Measurements from ENCODE around the gene VDAC1.
"Not testable (repeated sequence)": the region's sequence is repeated elsewhere in the genome, so short reads cannot be mapped to it uniquely, and the experiment has no call there.

VDAC1 gene

DNA sequence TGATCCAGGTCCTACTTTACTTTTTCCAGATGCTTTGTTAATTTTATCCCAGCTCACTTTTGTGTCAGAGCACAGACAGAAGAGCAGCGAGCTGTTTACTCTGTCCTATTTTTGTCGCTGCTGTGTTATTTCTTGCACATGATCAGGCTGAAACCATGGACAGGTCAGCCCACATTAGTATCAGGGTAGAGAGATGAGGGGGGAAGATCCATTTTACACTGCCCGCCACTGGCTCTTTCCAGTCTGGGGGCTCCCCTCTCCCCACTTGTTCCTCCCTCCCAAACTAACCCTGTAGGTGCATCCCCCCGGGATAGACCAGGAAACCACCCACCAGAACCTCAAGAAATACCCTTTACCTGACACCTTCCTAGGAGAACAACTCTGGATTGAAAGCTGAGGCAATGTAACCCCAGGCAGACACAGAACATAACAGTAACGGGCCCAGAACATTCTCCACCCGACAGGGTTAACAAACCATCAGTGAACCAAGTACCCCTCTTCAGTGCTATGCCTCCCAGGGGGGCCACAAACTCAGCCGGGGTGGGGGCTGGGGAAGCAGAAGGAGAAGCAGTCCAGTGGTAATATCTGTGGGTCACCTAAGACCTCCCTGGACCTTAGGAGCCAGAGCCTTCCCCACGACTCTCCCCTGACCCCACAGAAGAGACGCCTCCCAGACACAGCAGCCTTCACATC lies 10.3 kb downstream of the VDAC1 start:
- DNase-seq = no peak

DNA sequence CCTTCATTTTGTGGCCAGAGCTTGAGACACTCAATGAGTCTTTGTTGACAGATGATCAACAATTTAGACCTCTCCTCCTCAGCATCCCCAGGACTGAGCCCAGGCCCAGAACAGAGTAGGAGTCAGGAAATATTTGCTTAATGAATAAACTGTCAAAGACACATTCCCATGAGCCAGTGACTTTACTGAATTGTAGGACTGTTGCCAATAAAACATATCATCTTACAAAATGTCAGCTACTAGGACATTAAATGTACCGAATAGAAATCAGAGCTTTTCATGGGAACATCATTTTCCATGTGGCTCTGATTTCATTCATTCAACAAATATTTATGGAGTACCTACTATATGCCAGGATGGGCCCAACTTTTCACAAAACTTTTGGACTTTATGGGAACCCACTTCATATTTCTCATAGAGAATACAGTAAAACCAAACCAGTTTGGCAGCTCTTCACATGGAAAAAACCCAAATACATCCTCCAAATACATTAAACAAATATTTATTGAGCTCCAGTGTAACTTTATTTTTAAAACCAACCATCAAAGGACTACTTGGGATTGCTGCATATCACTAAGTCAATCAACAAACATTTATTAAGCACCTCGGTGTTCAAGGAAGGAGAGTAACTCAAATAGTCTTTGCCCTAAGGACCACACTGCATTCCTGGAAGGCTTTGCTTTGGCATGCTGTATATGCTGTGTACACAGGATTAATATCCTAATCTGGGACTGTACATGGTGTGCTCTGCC lies 11.4 kb downstream of the VDAC1 start:
- no peak for DNase-seq

DNA sequence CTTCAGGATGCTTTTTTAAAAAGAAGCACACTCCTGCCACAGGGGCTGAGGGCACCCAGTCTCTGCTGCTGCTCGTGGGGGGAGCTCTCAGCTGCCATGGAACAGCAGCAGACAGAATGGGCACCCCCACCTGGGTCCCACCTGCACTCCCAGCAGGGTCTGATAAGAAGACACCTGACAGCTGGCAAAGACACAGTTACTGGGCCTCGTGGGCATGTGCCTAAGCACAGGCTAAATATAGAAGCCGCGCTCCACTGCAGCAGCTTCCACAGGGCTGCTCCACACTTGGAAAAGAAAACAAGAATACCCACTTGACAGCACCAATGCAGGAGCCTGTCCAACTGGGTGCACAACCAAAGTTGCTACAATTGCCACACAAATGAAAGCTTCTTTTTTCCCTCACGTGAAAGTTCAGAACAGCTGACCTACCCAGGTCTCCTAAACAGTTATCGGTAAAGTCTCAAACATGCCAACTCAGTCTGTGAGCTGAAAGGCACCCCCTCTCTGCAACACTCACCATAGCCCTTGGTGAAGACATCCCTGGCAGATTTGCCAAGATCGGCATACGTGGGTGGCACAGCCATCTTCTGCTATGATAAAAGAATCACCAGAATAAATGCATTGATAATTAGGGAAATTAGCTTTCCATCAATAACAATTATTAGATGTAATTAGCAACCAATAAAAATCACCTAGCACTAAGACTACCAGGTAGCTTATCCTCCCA lies 12.2 kb downstream of the VDAC1 start:
- DNase-seq = no peak

DNA sequence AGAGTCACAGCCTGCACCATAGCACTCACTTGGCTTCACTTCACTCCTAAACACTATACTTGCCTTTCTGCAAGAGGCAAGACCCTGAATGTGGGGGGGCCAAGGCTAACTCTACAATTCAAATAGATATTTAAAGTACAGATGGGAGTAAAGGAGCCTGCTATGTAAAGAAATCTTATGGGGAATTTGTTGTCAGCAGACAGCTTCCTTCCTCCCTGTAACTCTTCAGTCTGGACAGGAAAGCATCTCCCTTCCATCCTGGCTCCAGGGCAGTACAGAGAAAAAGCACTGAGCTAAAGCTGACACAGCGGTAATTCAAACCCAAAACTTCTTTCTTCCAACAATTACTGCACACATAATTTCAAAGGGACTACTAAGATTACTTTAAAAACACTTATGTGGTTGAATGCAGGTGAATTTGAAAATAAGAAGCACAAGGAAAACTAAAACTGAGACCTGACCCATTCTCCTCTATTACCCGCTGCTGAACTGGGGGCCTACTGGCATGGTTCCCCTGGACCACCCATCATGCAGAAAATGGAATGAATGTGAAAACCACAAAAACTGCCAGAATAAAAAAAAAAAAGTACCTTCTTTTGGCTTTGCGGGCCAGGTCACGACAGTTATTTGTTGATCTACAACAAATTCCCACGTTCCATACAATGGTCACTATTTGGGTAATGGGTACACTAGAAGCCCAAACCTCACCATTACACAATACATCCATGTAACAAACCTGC lies 13.4 kb downstream of the VDAC1 start:
- DNase-seq = no peak

DNA sequence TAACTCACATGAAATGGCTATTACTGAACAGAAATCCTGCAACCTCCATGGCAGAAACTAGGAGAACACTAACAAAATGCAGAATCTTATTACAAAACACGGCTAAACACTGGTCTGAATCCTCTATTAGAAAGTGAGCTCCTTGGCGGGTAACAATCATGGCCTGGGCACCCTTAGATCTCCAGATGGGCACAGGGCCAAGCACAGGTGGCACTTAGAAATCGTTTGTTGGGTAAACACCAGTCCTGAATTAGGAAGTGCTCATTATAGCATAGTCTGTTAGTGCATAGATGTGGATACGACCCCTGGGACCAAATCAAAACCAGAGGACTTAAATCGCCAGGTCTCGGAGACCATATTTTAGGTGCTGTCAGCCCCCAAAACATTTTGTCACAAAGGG lies 14.4 kb downstream of the VDAC1 start:
- no peak for DNase-seq

DNA sequence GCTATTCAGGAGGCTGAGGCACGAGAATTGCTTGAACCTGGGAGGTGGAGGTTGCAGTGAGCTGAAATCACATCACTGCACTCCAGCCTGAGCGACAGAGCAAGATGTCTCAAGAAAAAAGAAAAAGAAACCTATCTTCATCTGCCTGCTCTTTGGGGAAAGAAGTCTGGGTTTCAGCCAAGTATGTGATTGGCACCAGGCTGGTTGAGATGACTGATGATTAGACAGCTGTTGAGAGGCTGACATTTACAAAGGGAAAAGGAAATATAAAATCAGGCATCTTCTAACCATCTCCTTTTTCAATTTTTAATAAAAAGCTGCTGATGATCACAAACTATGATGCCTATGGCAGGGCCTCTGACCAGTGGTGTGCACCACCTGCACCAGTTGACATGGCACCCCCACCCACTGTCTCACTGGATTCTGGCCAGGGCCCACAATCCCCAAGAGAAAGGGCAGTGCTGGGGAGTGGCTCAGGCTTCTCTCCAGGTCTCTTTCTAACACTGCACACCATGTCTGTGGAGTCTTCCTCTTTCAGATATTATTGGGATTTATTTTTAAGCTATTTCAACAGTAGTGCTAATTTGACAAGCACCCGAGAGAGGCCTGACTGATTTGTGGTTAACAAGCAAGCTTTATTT lies 19.1 kb downstream of the VDAC1 start:
- peak; percentile 46 for DNase-seq

DNA sequence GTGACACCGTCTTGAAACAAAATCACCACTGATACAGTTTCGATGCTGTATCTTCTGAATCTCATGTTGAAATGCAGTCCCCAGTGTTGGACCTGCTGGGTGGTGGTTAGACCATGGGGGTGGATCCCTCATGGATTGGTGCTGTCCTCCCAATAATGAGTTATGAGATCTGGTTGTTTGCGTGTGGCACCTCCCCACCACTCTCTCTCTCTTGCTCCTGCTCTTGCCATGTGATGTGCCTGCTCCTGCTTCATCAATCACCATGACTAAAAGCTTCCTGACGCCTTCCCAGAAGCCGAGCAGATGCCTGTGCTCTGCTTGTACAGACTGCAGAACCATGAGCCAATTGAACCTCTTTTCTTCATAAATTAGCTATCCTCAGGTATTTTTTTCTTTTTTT lies 21.1 kb downstream of the VDAC1 start:
- no peak for DNase-seq

DNA sequence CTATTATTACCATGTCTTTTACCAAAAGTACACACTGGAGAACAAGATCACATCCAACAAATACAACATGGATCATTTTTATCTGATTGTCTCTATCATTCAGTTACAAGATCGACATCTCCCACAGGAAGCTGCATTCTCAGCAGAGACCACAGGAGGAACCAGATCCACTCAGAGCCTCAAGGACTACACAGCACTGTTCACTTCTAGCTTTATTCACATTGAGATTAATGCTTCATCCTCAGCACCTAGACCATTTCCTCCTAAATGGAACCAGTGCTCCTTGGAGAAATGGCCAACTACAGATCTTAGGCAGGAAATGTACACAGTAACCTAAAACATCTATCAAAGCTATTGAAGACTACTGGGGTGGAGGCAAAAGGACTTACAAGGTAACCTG lies 23.1 kb downstream of the VDAC1 start:
- DNase-seq = no peak

DNA sequence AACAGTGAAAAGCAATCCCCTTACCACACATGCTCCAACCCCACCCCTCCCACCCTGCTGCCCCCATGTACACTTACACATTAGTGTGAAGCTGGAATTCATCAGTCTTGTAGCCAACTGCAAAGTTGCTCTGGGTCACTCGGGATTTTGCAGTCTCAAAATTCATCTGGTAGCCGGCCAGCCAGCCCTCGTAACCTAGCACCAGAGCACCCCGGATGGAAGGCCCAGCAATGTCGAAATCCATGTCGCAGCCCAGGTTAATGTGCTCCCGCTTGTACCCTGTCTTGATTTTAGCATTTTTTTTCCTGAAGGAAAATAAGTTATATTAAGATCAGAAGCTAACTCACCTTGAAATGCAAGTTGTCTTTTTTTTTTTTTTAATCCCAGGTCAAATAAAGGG lies 24.1 kb downstream of the VDAC1 start:
- DNase-seq = no peak

DNA sequence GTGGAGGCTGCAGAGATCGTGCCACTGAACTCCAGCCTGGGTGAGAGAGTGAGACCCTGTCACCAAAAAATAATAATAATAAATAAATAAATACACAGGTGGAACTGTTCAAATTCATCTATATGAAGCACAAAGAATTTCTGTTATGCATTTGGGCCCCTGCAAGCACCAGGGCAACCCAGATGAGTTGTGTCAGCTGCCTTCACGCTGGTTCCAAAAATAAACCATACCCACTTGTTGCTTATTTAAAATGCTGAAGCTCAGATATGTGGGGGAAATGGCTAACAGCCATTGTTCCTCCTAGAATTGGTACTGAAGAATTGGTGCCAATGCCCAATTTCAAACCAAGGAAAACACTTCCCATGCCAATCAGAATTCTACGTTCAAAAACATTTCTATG lies 25.8 kb downstream of the VDAC1 start:
- no peak for DNase-seq

DNA sequence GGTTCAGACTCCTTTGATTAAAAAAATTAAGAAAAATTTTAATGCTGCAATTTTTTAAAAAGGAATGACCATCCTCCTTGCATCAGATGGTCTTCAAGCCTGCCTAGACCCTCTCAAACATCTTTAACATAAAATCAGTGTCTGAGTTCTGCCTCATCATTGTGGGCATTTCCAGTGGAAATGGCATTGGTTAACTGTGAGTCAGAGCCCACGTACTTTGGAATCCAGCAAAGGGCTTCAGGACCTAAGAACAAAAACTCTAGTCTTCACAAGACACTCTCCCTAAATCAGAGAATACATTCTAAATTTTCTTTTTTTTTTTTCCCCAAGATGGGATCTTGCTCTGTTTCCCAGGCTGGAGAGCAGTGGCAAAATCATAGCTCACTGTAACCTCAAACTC lies 26.9 kb downstream of the VDAC1 start:
- no peak for DNase-seq

DNA sequence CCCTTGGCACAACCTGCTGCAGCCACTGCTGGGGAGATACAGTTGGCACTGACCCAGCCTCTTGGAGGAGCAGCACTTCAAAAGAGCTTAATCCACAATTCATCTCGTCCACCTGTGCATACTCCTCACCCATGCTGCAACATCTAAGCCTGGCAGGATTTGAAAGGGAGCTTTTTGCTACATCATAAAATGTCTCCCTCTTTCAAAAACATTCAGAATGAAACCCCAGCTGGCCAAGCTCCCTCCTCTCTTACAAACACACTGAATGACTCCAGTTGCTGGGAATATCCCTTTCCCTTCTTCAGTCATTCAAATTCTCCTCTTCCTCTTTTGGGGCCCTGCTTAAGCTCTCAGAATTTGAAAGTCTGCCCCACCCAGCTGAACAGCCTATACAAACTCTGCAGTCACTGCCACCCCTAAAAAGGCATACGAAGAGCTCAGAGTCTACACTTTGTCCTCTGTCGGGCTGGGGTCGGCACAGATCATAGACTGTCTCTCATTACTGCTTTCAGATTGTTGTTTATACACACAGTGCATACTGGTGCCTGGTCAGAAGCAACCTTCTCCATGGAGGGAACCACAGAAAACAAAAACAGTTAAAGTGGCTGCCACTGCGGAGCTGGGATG lies 27.5 kb downstream of the VDAC1 start:
- peak; percentile 49 for DNase-seq

DNA sequence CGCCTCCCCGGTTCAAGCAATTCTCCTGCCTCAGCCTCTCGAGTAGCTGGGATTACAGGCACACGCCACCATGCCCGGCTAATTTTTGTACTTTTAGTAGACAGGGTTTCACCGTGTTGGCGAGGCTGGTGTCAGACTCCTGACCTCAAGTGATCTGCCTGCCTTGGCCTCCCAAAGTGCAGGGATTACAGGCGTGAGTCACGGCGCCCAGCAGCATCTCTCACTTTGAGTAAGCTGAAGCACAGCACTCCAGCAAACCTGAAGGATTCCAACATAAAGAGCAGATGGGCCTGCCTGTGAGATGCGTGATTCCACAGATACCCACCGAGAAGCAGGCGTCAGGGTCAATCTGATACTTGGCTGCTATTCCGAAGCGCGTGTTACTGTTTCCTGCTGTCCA lies 29.2 kb downstream of the VDAC1 start:
- not testable (repeated sequence) for DNase-seq

DNA sequence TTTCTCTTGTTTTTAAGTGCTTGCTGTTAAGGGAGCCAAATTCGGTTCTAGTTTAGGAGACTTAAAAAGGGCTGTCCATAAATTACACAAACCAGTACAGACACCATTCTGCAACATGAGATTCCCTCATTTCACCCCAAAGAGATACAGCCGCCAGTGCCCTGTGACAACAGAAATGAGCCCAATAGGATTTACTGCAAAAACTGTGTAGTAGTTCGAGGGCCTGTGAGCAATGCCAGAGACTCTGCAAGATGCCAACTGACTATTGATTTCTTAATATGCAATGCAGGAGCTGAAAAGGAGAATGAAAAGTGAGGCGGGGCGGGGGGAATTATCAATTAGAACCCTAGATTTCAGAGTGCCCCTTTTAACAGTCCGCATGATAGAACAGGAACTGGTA lies 30.6 kb downstream of the VDAC1 start:
- no peak for DNase-seq

DNA sequence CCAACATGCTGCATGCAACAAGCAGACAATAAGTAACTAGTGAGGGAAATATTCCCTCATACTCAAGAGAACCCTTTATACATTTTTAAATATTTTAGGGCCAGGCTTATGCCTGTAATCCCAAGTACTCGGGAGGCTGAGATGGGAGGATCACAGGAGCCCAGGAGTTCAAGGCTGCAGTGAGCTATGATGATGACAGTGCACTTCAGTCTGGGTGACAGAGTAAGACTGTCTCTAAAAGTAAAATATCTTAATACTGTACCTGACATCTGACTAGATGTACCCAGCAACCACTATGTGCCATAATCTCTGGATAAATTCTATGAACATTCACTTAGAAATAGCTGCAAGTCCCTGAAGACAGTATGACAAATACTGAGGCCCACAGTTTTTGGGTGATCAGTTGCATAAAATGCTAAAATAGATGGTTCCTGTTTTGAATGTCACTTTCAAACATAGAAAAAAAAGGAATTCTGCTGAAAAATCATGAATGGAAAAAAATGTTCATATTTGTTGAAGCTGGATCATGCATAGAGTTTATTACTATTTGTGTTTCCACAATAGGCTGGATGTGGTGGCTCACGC lies 34.4 kb downstream of the VDAC1 start:
- no peak for DNase-seq

DNA sequence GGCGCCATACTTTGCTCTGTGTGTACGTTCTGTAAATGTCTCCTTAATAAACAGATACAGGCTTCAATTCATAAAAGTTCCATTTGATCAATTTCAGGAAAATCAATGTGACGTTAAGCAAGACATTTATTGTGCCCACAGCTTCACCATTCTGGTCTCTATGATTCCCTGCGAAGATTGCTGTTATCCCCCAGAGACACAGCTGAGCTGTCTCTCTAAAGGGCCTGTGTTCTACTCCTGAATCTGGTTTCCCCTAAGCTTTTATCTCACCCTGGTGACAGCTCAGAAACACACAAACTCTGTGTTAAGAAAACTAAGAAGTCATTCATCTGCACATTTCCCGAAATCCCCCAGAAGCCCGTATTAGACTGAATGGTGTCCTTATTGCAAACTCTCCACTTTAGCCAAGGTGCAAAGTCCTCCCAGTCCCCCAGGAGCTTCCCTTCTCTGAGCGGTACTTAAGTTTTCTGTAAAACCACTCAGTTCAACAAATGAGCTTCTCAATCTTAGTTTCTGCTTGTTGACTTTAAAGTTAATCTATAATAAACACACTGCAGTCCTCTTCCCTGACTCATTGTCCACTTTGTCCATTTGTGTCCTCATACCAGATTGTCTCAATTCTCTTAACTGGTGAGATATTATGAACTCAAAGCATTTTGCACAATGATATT lies 35.0 kb downstream of the VDAC1 start:
- DNase-seq = no peak

DNA sequence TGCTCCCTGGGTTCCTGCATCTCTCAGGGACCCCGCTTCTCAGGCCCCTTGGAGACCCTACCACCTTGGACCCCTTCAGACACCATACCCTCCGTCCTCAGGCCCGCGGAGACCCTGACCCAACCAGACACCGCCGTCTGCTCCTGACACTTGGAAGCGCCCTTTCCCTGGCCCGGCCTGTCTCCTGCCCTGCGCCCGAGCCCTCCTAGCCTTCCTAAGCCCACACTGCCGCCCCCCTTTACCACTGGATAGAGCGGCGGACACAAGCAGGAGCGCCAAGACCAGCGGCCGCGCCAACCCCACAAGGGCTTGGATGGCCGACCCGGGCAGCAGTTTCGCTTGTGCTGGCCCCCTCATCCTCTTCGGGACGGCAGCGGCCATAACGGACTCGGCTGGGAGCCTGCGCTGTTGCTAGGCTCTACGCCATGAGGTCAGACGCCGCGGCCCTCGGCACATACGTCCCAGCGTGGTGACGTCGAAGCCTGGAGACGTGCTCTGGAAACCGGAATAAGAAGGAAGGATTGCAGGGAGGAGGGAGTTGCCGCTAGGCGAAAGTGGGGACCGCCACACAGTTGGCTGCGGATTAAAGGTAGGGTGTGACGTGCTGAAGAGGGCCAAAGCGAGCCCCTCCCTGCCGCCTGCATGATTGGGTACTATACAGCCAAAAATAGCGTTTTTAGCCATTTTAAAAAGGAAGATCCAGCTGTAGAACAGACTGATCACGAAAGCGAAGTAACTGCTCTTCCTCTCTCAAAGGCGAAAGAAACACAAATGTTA lies 36.4 kb downstream of the VDAC1 start, which contains the start of gene C5orf15:
TSS of gene C5orf15 (minus strand) at position 422 of the 777 bp plus-strand sequence. CDS start at position 381, 41 bp downstream.
- peak; percentile 93 for DNase-seq

DNA sequence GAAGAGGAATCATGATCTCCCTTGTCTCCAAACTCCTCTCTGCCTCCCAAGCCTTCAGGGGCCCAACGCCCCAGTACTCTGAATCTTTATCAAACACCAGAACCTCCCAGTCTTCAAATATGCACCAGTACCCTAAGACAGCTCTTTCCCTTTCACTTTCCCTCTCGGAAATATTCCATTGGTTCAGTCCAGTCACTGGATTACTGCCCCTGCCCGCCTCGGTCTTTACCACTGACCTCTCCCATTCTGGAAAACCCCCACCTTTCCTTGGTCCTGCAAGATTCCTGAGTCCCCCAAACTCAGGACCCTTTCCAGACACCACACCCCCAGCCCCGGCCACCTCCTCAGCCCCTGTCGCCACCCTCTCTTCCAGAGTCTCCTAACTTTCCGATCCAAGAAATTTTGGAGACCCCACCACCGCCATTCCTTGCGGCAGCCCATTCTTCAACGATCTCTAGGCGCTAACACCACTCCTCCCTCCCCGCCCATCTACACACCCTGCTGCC lies 37.0 kb downstream of the VDAC1 start:
- DNase-seq = no peak

DNA sequence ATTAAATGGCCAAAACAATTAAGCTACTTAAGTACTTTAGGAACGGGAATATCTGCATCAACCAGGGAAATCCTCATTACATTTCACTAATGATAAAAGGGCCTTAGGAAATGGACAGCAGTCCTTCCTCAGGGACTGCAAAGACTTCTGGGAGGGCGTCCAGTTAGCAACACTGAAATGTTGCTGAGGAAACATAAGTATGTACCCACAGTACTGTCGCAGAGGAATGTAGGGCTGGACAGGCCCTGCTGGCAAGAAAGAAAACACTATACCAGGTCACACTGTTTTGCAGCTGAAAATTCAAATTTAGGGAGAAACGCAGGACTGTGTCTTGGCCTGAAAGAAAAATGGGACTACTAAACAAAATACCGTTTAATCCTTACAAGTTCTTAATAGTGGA lies 37.7 kb downstream of the VDAC1 start:
- peak; percentile 15 for DNase-seq

DNA sequence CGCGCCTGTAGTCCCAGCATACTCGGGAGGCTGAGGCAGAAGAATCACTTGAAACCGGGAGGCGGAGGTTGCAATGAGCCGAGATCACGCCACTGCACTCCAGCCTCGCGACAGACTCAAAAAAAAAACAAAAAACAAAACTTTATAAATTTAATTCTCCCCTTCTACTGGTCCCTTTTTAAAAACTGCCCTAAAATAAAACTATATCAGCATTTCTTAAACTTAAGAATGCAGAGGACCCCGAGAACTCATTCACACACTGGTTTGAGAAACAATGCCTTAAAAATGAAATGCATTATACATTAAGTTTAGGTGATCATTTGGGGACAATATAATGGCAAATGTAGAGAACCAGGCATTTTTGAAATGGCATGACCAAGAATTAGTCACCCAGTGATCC lies 38.7 kb downstream of the VDAC1 start:
- no peak for DNase-seq

All from activated CD8-positive, alpha-beta memory T cell treated with anti-CD3 and anti-CD28 coated beads for 24 hours (primary cell).